Renal cortex interstitium (tissue), 11 donors: ENCODE measurements around the gene IL1RAPL1. TPM values are rescaled to one million over a fixed set of nuclear protein-coding genes. Genes with fewer than 3 reads are reported as not detected.
A peak's percentile ranks its signal among the peaks of the same experiment; 100 is the strongest.

Experiments used
- DNase-seq, 11 donors: peaks; one replicate each; pipeline ENCODE4 v3.0.0-alpha.2; 2013; ENCODE audit warnings: low read depth in 9 of 11, low spot score in 4 of 11; ENCODE audit errors: extremely low read depth in 1 of 11
- polyA plus RNA-seq, 3 donors: library from polyadenylated mRNA; unstranded; fragments of 120-200 nt; gene quantifications; one replicate each; pipeline ENCODE4 v1.2.1, GENCODE V29; 2013; ENCODE audit not compliant: insufficient read length in 3 of 3

The IL1RAPL1 gene
- polyA plus RNA-seq, 3 donors: 2.4 to 2.7 (median 2.6) TPM

- no peak for DNase-seq
These were observed 22.8 kb downstream of the IL1RAPL1 start for GRCh38 chrX:28609917-28610613.

GRCh38 chrX:28610746-28611145 is 23.5 kb downstream of the IL1RAPL1 start:
- no peak for DNase-seq

- DNase-seq: no peak
These were observed 26.3 kb downstream of the IL1RAPL1 start for GRCh38 chrX:28613558-28613957.

- no peak for DNase-seq
These were observed 38.0 kb downstream of the IL1RAPL1 start for GRCh38 chrX:28625223-28625622.

- DNase-seq: no peak
These were observed 39.3 kb downstream of the IL1RAPL1 start for GRCh38 chrX:28626515-28626914.

- no peak for DNase-seq
These were observed 40.9 kb downstream of the IL1RAPL1 start for GRCh38 chrX:28628120-28628519.

- no peak for DNase-seq
These were observed 51.5 kb downstream of the IL1RAPL1 start for GRCh38 chrX:28638775-28639174.

- DNase-seq: peak in 1 of 11 donors; percentile 3
These were observed 52.2 kb downstream of the IL1RAPL1 start for GRCh38 chrX:28639451-28639850.

GRCh38 chrX:28649541-28649940 is 62.3 kb downstream of the IL1RAPL1 start:
- DNase-seq: no peak

GRCh38 chrX:28651186-28651585 is 63.9 kb downstream of the IL1RAPL1 start:
- no peak for DNase-seq

- DNase-seq: no peak
These were observed 72.0 kb downstream of the IL1RAPL1 start for GRCh38 chrX:28659269-28659668.

- DNase-seq: no peak
These were observed 78.5 kb downstream of the IL1RAPL1 start for GRCh38 chrX:28665778-28666177.

- no peak for DNase-seq
These were observed 81.1 kb downstream of the IL1RAPL1 start for GRCh38 chrX:28668303-28668702.

- DNase-seq: no peak
These were observed 81.7 kb downstream of the IL1RAPL1 start for GRCh38 chrX:28668957-28669356.

- no peak for DNase-seq
These were observed 82.8 kb downstream of the IL1RAPL1 start for GRCh38 chrX:28670074-28670473.

- no peak for DNase-seq
These were observed 87.9 kb downstream of the IL1RAPL1 start for GRCh38 chrX:28675173-28675572.

- DNase-seq: no peak
These were observed 105.9 kb downstream of the IL1RAPL1 start for GRCh38 chrX:28693101-28693500.

- no peak for DNase-seq
These were observed 110.5 kb downstream of the IL1RAPL1 start for GRCh38 chrX:28697732-28698131.

GRCh38 chrX:28701222-28701621 is 114.0 kb downstream of the IL1RAPL1 start:
- DNase-seq: no peak

GRCh38 chrX:28706964-28707363 is 119.7 kb downstream of the IL1RAPL1 start:
- DNase-seq: no peak

GRCh38 chrX:28709421-28709820 is 122.2 kb downstream of the IL1RAPL1 start:
- DNase-seq: no peak
